ENCODE data around the gene WDR45B.
A peak's percentile ranks its signal among the peaks of the same experiment; 100 is the strongest.

The WDR45B gene

DNA sequence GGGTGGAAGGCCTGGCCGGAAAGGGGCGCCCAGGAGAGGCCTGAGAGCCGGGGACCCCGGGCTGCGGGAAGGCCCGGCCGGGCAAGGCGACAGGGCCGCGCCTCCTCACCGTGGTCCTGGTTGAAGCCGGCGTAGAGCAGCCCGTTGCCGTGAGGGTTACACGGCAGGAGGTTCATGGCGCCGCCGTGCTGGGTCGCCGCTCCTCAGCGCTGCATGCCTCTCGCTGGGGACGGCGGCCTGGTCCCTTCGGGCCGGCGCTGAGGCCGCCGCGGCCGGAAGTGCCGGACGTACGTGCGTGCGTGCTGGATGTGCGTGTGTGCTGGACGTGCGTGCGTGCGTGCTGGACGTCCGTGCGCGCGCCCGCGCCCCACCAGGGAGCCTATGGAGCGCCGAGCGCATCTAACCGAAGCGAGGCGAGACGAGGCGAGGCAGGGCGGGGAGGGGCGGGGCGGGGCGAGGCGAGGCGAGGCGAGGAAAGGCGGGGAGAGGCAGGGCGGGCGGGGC lies at the start of gene WDR45B:
TSS of gene WDR45B (minus strand) at position 280 of the 504 bp plus-strand sequence. CDS start at position 176, 104 bp downstream.
- Histone ChIP-seq H3K27ac (peak within 1 kb of the TSS; percentile 87 to 100 (median 97)), H3K4me3 (peak within 1 kb of the TSS; percentile 75 to 100 (median 99))

- Histone ChIP-seq H3K4me3 (peak overlapping the region; percentile 50 to 90 (median 81)), H3K27ac (peak overlapping the region in 15 of 21 experiments; percentile 60 to 84 (median 78))
These were observed 49.5 kb upstream of the WDR45B start for GRCh38 chr17:82697808-82698064.

- H3K4me3 ChIP-seq, result peak overlapping the region; percentile 50 to 90 (median 81)
- H3K27ac ChIP-seq, result peak overlapping the region in 12 of 21 experiments; percentile 60 to 84 (median 80)
These were observed 48.9 kb upstream of the WDR45B start for GRCh38 chr17:82696916-82697807.

DNA sequence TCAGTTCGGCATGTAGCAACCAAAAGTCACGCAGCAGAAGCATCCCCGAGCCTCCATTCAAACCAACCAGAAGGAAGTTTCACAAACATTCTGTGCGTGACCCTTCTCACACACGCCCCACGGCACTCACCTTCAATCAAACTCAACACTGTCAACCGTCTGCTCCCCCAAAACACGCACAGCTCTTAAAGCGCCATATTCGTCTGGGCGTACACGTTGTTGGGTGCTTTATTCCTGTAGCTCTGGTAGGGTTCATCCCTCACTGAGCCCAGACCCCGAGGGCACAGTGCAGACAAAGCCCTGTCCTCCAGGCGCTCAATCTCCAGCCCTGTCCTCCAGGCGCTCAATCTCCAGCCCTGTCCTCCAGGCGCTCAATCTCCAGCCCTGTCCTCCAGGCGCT lies 48.0 kb upstream of the WDR45B start:
- no peak overlapping the region for H3K27ac ChIP-seq
- H3K4me3 ChIP-seq, result no peak overlapping the region

GRCh38 chr17:82694647-82695046 lies 46.4 kb upstream of the WDR45B start:
- Histone ChIP-seq H3K4me3 (no peak overlapping the region), H3K27ac (no peak overlapping the region)

DNA sequence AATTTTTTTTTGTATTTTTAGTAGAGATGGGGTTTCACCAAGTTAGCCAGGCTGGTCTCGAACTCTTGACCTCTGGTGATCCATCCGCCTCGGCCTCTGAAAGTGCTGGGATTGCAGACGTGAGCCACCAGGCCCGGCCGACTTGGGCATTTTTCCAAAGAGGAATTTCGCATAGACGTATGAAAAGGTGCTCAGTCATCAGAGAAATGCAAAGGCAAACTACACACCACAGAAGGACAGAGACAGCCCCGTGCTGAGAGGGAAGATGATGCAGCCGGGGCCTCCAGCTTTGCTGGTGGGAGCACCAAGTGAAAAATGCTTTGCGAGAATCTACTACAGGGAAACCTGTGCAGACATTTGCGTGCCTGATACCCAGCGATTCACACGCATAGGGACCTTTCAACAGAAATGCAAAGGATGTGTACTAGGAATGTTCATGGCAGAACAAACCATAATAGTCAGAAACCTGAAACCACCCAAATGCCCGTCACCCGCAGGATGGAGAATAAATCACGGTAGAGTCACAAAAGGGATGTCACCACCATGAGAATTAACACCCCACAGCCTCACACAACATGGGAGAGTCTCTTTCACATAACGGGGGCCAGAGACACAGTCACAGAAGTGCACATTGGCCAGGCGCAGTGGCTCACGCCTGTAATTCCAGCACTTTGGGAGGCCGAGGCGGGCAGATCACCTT lies 45.1 kb upstream of the WDR45B start:
- Histone ChIP-seq H3K27ac (no peak overlapping the region), H3K4me3 (no peak overlapping the region)

GRCh38 chr17:82692268-82692667 lies 44.0 kb upstream of the WDR45B start:
- Histone ChIP-seq H3K27ac (no peak overlapping the region), H3K4me3 (no peak overlapping the region)

DNA sequence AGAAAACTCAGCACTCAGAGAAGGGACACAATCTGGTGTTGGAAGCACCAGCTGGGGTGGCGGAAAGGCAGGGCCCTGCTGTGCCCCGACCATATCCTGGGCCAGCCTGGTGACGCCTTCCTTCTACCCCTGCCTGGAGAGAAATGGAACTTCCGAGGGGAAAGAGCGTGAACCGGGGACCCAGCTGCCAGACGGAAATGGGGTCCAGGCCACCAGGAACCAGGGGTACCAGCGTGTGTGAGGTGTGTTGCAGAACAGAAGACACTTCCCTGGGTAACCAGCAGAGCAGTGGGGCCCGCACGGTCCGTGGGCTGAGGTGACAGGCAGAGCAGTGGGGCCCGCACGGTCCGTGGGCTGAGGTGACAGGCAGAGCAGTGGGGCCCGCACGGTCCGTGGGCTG lies 43.5 kb upstream of the WDR45B start:
- Histone ChIP-seq H3K4me3 (no peak overlapping the region), H3K27ac (no peak overlapping the region)

GRCh38 chr17:82690786-82691489 lies 42.7 kb upstream of the WDR45B start:
- no peak overlapping the region for H3K4me3 ChIP-seq

GRCh38 chr17:82689077-82689476 lies 40.8 kb upstream of the WDR45B start:
- Histone ChIP-seq H3K27ac (no peak overlapping the region), H3K4me3 (no peak overlapping the region)

More at GRCh38 chr17:82690786-82691489, 42.7 kb upstream of the WDR45B start:
- H3K27ac ChIP-seq, result no peak overlapping the region

GRCh38 chr17:82687871-82688270 lies 39.6 kb upstream of the WDR45B start:
- Histone ChIP-seq H3K4me3 (no peak overlapping the region), H3K27ac (peak overlapping the region in 8 of 21 experiments; percentile 5 to 61 (median 26))

GRCh38 chr17:82687375-82687861 lies 39.2 kb upstream of the WDR45B start:
- peak overlapping the region in 8 of 21 experiments; percentile 5 to 69 (median 40) for H3K27ac ChIP-seq
- no peak overlapping the region for H3K4me3 ChIP-seq

GRCh38 chr17:82686366-82687324 lies 38.4 kb upstream of the WDR45B start:
- peak overlapping the region in 12 of 21 experiments; percentile 6 to 72 (median 48) for H3K27ac ChIP-seq

GRCh38 chr17:82685291-82685690 lies 37.0 kb upstream of the WDR45B start:
- Histone ChIP-seq H3K4me3 (no peak overlapping the region), H3K27ac (peak overlapping the region in 1 of 21 experiments; percentile 46)

More at GRCh38 chr17:82686366-82687324, 38.4 kb upstream of the WDR45B start:
- H3K4me3 ChIP-seq, result no peak overlapping the region

GRCh38 chr17:82684228-82684841 lies 36.1 kb upstream of the WDR45B start:
- Histone ChIP-seq H3K27ac (peak overlapping the region in 2 of 21 experiments; percentile 31 to 38), H3K4me3 (no peak overlapping the region)

DNA sequence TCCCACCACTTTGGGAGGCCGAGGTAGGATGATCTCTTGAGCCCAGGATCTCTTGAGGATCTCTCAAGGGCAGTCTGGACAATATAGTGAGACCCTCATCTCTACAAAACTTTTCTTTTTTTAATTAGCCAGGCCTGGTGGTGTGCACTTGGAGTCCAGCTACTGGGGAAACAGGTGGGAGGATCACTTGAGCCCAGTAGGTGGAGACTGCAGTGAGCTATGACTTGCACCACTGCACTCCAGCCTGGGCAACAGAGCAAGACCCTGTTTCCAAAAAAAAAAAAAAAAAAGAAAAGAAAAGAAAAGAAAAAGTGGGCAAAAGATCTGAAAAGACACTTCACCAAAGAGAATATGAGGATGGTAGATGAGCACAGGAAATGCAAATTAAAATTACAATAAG lies 35.3 kb upstream of the WDR45B start:
- Histone ChIP-seq H3K4me3 (no peak overlapping the region), H3K27ac (no peak overlapping the region)

DNA sequence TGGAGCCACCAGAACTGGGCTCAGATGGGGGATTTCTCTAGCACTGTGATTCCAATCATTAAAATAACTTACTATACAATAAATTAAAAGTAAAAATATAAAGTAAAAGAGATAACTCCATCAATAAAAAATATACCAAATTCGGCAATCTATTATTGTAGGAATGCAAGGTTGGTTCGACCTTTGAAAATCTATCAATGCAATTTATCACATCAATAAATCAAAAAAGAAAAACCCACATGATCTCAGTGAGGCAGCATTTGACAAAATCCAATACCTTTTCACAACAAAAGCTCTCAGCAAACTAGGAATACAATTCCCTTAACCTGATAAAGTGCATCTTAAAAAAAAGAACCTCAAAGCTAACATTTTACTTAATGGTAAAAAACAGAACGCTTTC lies 33.3 kb upstream of the WDR45B start:
- no peak overlapping the region for H3K27ac ChIP-seq
- H3K4me3 ChIP-seq, result no peak overlapping the region
